Measurements from ENCODE around the gene LDHD. TPM values are rescaled to one million over a fixed set of nuclear protein-coding genes. Genes with fewer than 3 reads are reported as not detected.

Gene LDHD
- polyA plus RNA-seq, 2 of the 4 experiments (the other 2 are of a cell fraction) = 0.79 to 1.1 TPM

GRCh38 chr16:75107505-75107904 lies 9.1 kb downstream of the LDHD start:
- H3K9me3 ChIP-seq = no peaks in the 10 kb centered on the region
- no peak for FAIRE-seq
- H3K4me1 ChIP-seq = peaks cover 39% of the 10 kb centered on the region
- ATAC-seq = no peak
- TF ChIP-seq HDAC2 (IDR thresholded peaks at IDR 0.05) (no peak), HOXB13 (CRISPR knock-in tag; IDR thresholded peaks at IDR 0.05; ENCODE audit: low read depth) (no peak), EP300 (IDR thresholded peaks at IDR 0.05) (no peak), JUN (IDR thresholded peaks at IDR 0.05) (no peak), USF2 (IDR thresholded peaks at IDR 0.05) (no peak), PHF8 (IDR thresholded peaks at IDR 0.05; ENCODE audit: borderline replicate concordance, low read depth) (no peak), ELK1 (IDR thresholded peaks at IDR 0.05; ENCODE audit: low read depth, low read length) (no peak), CTCF (IDR thresholded peaks at IDR 0.05) (no peak), ZFP36 (IDR thresholded peaks at IDR 0.05; ENCODE audit: borderline replicate concordance, partially characterized antibody) (no peak), MAX (IDR thresholded peaks at IDR 0.05) (no peak), EHMT2 (IDR thresholded peaks at IDR 0.05; ENCODE audit: low read depth) (no peak), HES2 (IDR thresholded peaks at IDR 0.05) (no peak), HOXB5 (CRISPR knock-in tag; IDR thresholded peaks at IDR 0.05) (no peak), CEBPB (IDR thresholded peaks at IDR 0.05) (no peak)
- POLR2A ChIA-PET = no interaction called here
- no peak overlapping the region for H3K4me2 ChIP-seq
- H3K4me3 ChIP-seq = no peak overlapping the region
- DNase-seq (ENCODE audit: low read depth in 1 of 2, low spot score in 1 of 2) = no peak
- WGBS (ENCODE audit: missing lambda C conversion rate) = 90% methylated on average over 10 of the region's 10 CpGs
- peak overlapping the region in 1 of 2 experiments; percentile 90; a peak in 2 of 6 replicates for H3K27ac ChIP-seq
- CTCF ChIA-PET = interaction anchor here (0.9 to 13.4 kb wide), 4 partner anchors 28 to 120 kb away, joined by 3 to 252 read pairs (median 48); partner anchors contain the start of gene ZNRF1

- TF ChIP-seq ELK1 (IDR thresholded peaks at IDR 0.05; ENCODE audit: low read depth, low read length) (no peak), RCOR1 (IDR thresholded peaks at IDR 0.05; ENCODE audit: low read depth, low read length) (no peak), ZSCAN20 (CRISPR knock-in tag; IDR thresholded peaks at IDR 0.05) (no peak), HES2 (IDR thresholded peaks at IDR 0.05) (no peak), GATA3 (IDR thresholded peaks at IDR 0.05; ENCODE audit: borderline replicate concordance) (no peak), FOSB (CRISPR knock-in tag; IDR thresholded peaks at IDR 0.05) (no peak), MAX (IDR thresholded peaks at IDR 0.05) (no peak), HOXB13 (CRISPR knock-in tag; IDR thresholded peaks at IDR 0.05; ENCODE audit: low read depth) (no peak), ESRRA (IDR thresholded peaks at IDR 0.05; ENCODE audit: borderline replicate concordance, low read length) (no peak), ATOH8 (CRISPR knock-in tag; IDR thresholded peaks at IDR 0.05; ENCODE audit: low read depth) (no peak), POLR2A (IDR thresholded peaks at IDR 0.05; ENCODE audit: low read length) (no peak), CBX8 (IDR thresholded peaks at IDR 0.05) (no peak), MAZ (IDR thresholded peaks at IDR 0.05; ENCODE audit: borderline replicate concordance, low read depth, low read length) (no peak), KDM5A (IDR thresholded peaks at IDR 0.05) (no peak), NR3C1 (IDR thresholded peaks at IDR 0.05) (no peak), EHF (CRISPR knock-in tag; IDR thresholded peaks at IDR 0.05) (no peak)
- FAIRE-seq (no peak), DNase-seq (ENCODE audit: low read depth in 1 of 2, low spot score in 1 of 2) (no peak), ATAC-seq (no peak)
- Histone ChIP-seq H3K4me3 (no peak overlapping the region), H3K9me3 (no peaks in the 10 kb centered on the region), H3K4me1 (peaks cover 37% of the 10 kb centered on the region), H3K4me2 (no peak overlapping the region), H3K27ac (0 out of 6 replicates have a peak overlapping the region, but pooled peaks of 1 of the 2 experiments have one; percentile 1)
- ChIA-PET POLR2A (no interaction called here), CTCF (interaction anchor here (0.9 to 13.4 kb wide), 7 partner anchors 9 to 120 kb away, joined by 3 to 252 read pairs (median 6); partner anchors contain the start of gene ZNRF1)
- WGBS (ENCODE audit: missing lambda C conversion rate) = 93% methylated on average over 19 of the region's 20 CpGs
Measured at GRCh38 chr16:75106351-75107274, 10.0 kb downstream of the LDHD start.
